IgD-negative memory B cell (primary cell): ENCODE measurements around the gene TMC3. TPM values are rescaled to one million over a fixed set of nuclear protein-coding genes. Genes with fewer than 3 reads are reported as not detected.
"Not testable (repeated sequence)": the region's sequence is repeated elsewhere in the genome, so short reads cannot be mapped to it uniquely, and the experiment has no call there.

Experiments used
- H3K27ac Mint-ChIP-seq, 3 donors: one replicate each; pipeline ENCODE4 v1.8.0; 2020 to 2022; ENCODE audit warnings: mild to moderate bottlenecking in 3 of 3, mixed read lengths in 3 of 3, moderate library complexity in 1 of 3
- H3K27me3 Mint-ChIP-seq: one replicate; pipeline ENCODE4 v1.8.0; 2021; ENCODE audit warnings: mixed read lengths
- H3K36me3 Mint-ChIP-seq: one replicate; pipeline ENCODE4 v1.8.0; 2020; ENCODE audit warnings: mild to moderate bottlenecking, mixed read lengths
- H3K4me1 Mint-ChIP-seq, 3 donors: one replicate each; pipeline ENCODE4 v1.8.0; 2020 to 2022; ENCODE audit warnings: mixed read lengths in 3 of 3, mild to moderate bottlenecking in 1 of 3
- H3K4me3 Mint-ChIP-seq, 4 donors: one replicate each; pipeline ENCODE4 v1.8.0; 2020 to 2022; ENCODE audit warnings: mild to moderate bottlenecking in 4 of 4, mixed read lengths in 4 of 4, moderate library complexity in 3 of 4
- H3K9me3 Mint-ChIP-seq, 3 donors: one replicate each; pipeline ENCODE4 v1.8.0; 2020 to 2021; ENCODE audit warnings: mixed read lengths in 3 of 3, mild to moderate bottlenecking in 1 of 3
- polyA plus RNA-seq: library from polyadenylated mRNA; unstranded; fragments of 300-500 nt; fragmentation: Illumina TruSeq; gene quantifications from one replicate; pipeline ENCODE4 v1.2.3, GENCODE V29; 2021

Gene TMC3
- polyA plus RNA-seq, 1 donor from 2014 or later = 0.04 TPM

DNA sequence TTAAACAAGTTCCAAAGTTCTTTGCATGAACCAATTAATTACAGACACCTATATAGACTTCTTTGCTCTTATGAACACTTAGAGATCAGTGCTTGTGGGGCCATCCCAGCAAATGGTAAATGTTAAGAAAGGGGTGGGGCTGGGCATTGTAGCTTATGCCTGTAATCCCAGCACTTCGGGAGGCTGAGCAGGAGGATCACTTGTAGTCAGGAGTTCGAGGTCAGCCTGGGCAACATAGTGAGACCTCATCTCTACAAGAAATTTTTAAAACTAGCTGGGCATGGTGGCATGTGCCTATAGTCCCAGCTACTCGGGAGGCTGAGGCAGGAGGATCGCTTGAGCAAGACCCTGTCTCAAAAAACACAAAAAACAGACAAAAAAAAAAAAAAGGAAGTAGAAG, 30.6 kb downstream of the TMC3 start:
- Mint-ChIP-seq H3K4me1 (peaks cover 0 to 3% (median under 1%) of the 10 kb centered on the region in 3 donors), H3K27ac (no peak overlapping the region), H3K36me3 (peaks cover 5% of the 10 kb centered on the region), H3K9me3 (no peaks in the 10 kb centered on the region), H3K27me3 (no peaks in the 10 kb centered on the region), H3K4me3 (no peak overlapping the region)

- H3K4me1 Mint-ChIP-seq = peaks cover 5 to 6% (median 5%) of the 10 kb centered on the region in 3 donors
- no peaks in the 10 kb centered on the region for H3K27me3 Mint-ChIP-seq
- H3K9me3 Mint-ChIP-seq = no peaks in the 10 kb centered on the region
- H3K4me3 Mint-ChIP-seq = no peak overlapping the region
- no peak overlapping the region for H3K27ac Mint-ChIP-seq
- peaks cover 5% of the 10 kb centered on the region for H3K36me3 Mint-ChIP-seq
Observed at GRCh38 chr15:81341351-81341750, 32.7 kb downstream of the TMC3 start.

DNA sequence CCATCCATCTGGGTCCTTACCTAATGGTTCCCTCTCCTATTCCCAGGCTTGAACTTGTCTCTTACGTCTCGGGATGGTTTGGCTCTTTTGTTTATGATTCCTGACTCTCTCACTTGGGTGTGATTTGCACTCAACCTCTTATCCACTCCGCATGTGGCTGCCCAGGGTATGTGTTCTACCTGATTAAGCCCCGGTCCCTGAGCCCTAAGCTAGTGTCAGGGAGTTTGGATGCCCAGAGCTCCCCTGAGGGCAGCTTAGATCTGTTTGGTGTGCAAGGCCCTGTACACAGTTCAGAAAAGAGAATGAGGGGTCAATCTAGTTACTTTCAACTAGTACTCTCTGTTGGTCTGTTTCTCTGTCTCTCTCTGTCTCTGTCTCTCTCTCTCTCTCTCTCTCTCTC, 34.2 kb downstream of the TMC3 start:
- H3K4me3 Mint-ChIP-seq = no peak overlapping the region
- H3K36me3 Mint-ChIP-seq = no peaks in the 10 kb centered on the region
- H3K27ac Mint-ChIP-seq = no peak overlapping the region
- no peaks in the 10 kb centered on the region for H3K27me3 Mint-ChIP-seq
- H3K9me3 Mint-ChIP-seq = no peaks in the 10 kb centered on the region
- H3K4me1 Mint-ChIP-seq = peaks cover 2 to 7% (median 6%) of the 10 kb centered on the region in 3 donors

- peaks cover 2% of the 10 kb centered on the region for H3K27me3 Mint-ChIP-seq
- H3K27ac Mint-ChIP-seq = no peak overlapping the region
- no peaks in the 10 kb centered on the region for H3K9me3 Mint-ChIP-seq
- H3K4me3 Mint-ChIP-seq = no peak overlapping the region
- H3K36me3 Mint-ChIP-seq = no peaks in the 10 kb centered on the region
- H3K4me1 Mint-ChIP-seq = peaks cover 2 to 7% (median 6%) of the 10 kb centered on the region in 3 donors
Observed at GRCh38 chr15:81339321-81339720, 34.7 kb downstream of the TMC3 start.

DNA sequence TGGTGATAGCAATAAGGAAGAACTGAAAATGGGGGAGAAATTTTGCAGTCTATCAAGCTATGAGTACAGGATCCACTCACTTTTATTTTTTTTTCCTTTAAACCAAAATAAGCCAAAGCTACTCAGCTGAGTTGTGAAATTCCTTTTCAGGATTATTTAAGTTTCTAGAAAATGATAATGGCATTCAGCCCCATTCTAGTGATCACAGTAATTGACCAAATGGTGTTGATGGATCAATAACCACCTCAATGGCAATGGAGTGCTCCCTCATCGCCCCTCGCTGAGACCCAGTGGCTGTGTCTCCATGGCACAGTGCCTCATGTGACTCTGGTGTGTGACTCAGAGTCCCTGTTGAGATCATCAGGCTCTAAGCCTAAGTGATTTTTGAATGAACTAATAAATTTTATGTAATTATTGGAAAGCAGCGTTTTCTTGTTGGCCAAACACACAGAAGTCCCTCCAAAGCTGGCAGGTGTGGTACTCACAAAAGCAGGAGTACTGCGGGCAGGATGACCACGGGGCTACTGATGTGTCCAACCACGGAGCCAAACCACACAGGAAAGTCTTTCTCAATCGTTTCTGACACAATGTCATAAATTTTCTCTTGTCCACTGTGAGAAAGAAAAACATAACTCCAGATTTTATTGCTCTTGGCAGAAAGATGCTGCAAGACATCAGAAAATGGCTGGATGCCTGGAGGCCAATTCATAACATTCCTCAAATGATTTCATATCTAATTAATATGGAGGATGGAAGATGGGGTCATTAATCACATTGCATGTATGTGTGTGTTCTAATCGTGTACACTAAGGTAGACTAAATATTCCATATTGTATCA, 35.6 kb downstream of the TMC3 start:
- Mint-ChIP-seq H3K36me3 (no peaks in the 10 kb centered on the region), H3K4me3 (no peak overlapping the region), H3K4me1 (peaks cover 4 to 7% (median 6%) of the 10 kb centered on the region in 3 donors), H3K27ac (no peak overlapping the region), H3K27me3 (peaks cover 2% of the 10 kb centered on the region), H3K9me3 (no peaks in the 10 kb centered on the region)

- Mint-ChIP-seq H3K27me3 (peaks cover 2% of the 10 kb centered on the region), H3K27ac (no peak overlapping the region), H3K36me3 (no peaks in the 10 kb centered on the region), H3K4me1 (peaks cover 4 to 7% (median 6%) of the 10 kb centered on the region in 3 donors), H3K4me3 (no peak overlapping the region), H3K9me3 (no peaks in the 10 kb centered on the region)
Observed at GRCh38 chr15:81337713-81338157, 36.3 kb downstream of the TMC3 start.

GRCh38 chr15:81337241-81337640, 36.8 kb downstream of the TMC3 start:
- H3K9me3 Mint-ChIP-seq = no peaks in the 10 kb centered on the region
- H3K36me3 Mint-ChIP-seq = no peaks in the 10 kb centered on the region
- H3K27me3 Mint-ChIP-seq = peaks cover 2% of the 10 kb centered on the region
- H3K4me3 Mint-ChIP-seq = no peak overlapping the region
- no peak overlapping the region for H3K27ac Mint-ChIP-seq
- peaks cover 4 to 7% (median 6%) of the 10 kb centered on the region in 3 donors for H3K4me1 Mint-ChIP-seq

DNA sequence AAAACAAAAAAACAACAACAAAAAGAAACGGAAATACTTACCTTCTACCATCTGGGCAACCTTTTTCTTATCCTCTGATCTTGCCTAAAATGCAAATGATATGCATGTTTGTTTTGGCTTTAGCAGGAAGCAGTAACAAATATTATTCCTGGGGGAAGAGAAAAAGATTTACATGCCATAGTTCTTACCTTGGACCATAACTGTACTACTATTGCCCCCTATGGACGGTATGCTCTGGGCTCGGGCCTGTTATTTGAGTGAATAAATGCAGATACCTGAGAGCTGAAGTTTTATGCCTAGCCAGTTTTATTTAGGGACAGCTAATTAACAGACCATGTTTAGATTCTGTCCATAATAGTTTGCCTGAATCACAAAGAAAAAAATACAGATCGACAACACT, 37.4 kb downstream of the TMC3 start:
- H3K9me3 Mint-ChIP-seq = no peaks in the 10 kb centered on the region
- peaks cover 2% of the 10 kb centered on the region for H3K27me3 Mint-ChIP-seq
- peaks cover 4 to 7% (median 6%) of the 10 kb centered on the region in 3 donors for H3K4me1 Mint-ChIP-seq
- no peak overlapping the region for H3K4me3 Mint-ChIP-seq
- H3K36me3 Mint-ChIP-seq = no peaks in the 10 kb centered on the region
- no peak overlapping the region for H3K27ac Mint-ChIP-seq

GRCh38 chr15:81335631-81336030, 38.4 kb downstream of the TMC3 start:
- H3K4me1 Mint-ChIP-seq = peaks cover 6 to 7% (median 7%) of the 10 kb centered on the region in 3 donors
- peaks cover 2% of the 10 kb centered on the region for H3K27me3 Mint-ChIP-seq
- H3K9me3 Mint-ChIP-seq = no peaks in the 10 kb centered on the region
- no peak overlapping the region for H3K27ac Mint-ChIP-seq
- H3K36me3 Mint-ChIP-seq = no peaks in the 10 kb centered on the region
- H3K4me3 Mint-ChIP-seq = no peak overlapping the region

- Mint-ChIP-seq H3K9me3 (no peaks in the 10 kb centered on the region), H3K27ac (peak overlapping the region in 1 of 3 donors; percentile 73), H3K27me3 (peaks cover 2% of the 10 kb centered on the region), H3K4me3 (no peak overlapping the region), H3K36me3 (no peaks in the 10 kb centered on the region), H3K4me1 (peaks cover 6 to 9% (median 8%) of the 10 kb centered on the region in 3 donors)
Observed at GRCh38 chr15:81334768-81335435, 39.1 kb downstream of the TMC3 start.

GRCh38 chr15:81333363-81333762, 40.6 kb downstream of the TMC3 start:
- Mint-ChIP-seq H3K9me3 (no peaks in the 10 kb centered on the region), H3K4me1 (peaks cover 6 to 9% (median 8%) of the 10 kb centered on the region in 3 donors), H3K4me3 (no peak overlapping the region), H3K27me3 (peaks cover 2% of the 10 kb centered on the region), H3K36me3 (peaks cover 3% of the 10 kb centered on the region), H3K27ac (peak overlapping the region in 1 of 3 donors; percentile 67)

GRCh38 chr15:81332326-81332725, 41.7 kb downstream of the TMC3 start:
- Mint-ChIP-seq H3K36me3 (peaks cover 3% of the 10 kb centered on the region), H3K9me3 (no peaks in the 10 kb centered on the region), H3K27ac (no peak overlapping the region), H3K4me3 (no peak overlapping the region), H3K4me1 (peaks cover 8 to 10% (median 10%) of the 10 kb centered on the region in 3 donors), H3K27me3 (peaks cover 2% of the 10 kb centered on the region)

GRCh38 chr15:81331600-81331999, 42.4 kb downstream of the TMC3 start:
- Mint-ChIP-seq H3K27me3 (peaks cover 2% of the 10 kb centered on the region), H3K4me1 (peaks cover 5 to 8% (median 8%) of the 10 kb centered on the region in 3 donors), H3K9me3 (no peaks in the 10 kb centered on the region), H3K27ac (no peak overlapping the region), H3K36me3 (peaks cover 3% of the 10 kb centered on the region), H3K4me3 (no peak overlapping the region)

DNA sequence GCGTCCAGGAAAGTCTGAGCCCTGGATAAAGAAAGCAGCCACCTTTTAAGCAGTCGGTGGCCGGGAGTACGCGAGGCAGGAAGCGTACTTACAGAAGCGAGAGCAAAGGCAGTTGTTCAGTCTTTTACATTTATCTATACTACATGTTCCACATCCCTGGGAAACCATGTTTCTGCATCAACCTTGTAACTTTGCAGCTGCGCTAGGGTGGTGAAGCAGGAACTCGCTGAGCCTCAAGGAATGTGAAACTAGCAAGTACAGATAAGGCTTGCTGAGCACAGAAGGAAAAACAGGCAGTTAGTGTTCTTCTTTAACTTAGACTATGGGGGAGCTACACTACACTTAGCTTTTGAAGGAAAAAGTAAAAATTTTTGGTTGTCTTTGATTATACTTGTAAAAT, 42.9 kb downstream of the TMC3 start:
- H3K4me1 Mint-ChIP-seq, H3K9me3 Mint-ChIP-seq, H3K27me3 Mint-ChIP-seq, H3K36me3 Mint-ChIP-seq: not testable (repeated sequence)
- Mint-ChIP-seq H3K4me3 (peak overlapping the region in 1 of 4 donors; percentile 22), H3K27ac (peak overlapping the region in 1 of 3 donors; percentile 86)

DNA sequence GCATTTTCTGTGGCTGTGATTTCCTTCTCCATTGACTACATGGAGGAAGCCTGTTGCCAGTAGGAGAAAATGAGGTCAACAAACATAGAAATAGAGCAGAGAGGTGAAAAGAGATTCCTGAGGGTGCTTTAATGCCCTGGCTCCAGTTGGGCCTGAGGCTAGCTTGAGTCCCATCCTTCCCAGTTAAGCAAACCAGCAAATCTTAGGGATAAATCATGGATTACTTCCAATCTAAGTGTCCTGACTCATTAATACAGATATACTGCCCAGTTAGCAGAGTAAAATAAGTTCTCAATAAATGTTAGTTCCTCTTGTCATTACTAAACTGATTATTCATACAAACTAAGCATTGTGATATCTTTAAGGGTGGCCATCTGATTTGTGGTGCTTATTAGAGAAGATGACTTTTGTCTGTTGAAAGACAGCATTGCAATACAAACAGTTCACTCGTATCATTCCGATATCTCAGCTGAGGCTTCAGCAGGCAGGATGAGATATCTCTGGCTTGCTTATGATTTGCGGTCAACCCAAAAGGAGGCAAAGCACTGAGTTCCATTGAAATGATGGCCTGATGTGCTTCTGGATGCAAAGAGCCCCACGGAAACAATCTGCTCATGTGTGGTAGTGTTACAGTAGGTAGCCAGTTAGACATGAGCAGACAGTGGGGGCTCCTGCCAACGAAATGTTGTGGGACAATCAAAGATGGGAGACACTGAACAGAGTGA, 43.5 kb downstream of the TMC3 start:
- peak overlapping the region in 1 of 3 donors; percentile 86 for H3K27ac Mint-ChIP-seq
- H3K4me1 Mint-ChIP-seq = peaks cover 4 to 5% (median 4%) of the 10 kb centered on the region in 3 donors
- H3K9me3 Mint-ChIP-seq = no peaks in the 10 kb centered on the region
- H3K36me3 Mint-ChIP-seq = peaks cover 3% of the 10 kb centered on the region
- no peak overlapping the region for H3K4me3 Mint-ChIP-seq
- H3K27me3 Mint-ChIP-seq = peaks cover 2% of the 10 kb centered on the region
